ENCODE measurements around the gene RPL15. TPM values are rescaled to one million over a fixed set of nuclear protein-coding genes. Genes with fewer than 3 reads are reported as not detected.

Gene RPL15
- total and polyA plus RNA-seq, 2 of the 13 experiments (the other 11 are each of a cell fraction or from before 2014, with no cell fraction given): 1,297 to 3,693 TPM

DNA sequence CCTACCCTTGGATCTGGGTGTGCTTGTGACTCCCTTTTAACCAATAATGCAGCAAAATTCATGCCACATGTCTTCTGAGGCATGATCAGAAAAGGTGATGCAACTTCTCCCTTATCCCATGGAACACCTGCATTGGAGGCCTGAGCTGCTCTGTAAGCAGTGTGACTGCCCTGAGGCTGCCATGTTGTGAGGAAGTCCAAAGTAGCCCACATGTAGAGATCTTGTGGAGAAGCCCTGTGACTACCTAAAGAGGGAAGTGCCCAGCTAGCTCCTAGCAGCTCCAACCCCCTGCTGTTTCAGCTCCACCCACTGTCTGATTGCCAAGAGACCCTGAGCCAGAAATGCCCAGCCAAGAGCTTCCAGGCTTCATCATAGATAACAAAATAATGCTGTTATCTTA lies 21.8 kb downstream of the RPL15 start:
- BruUV-seq (replicated peaks): no TSS peak
- peaks cover 0 to 4% of the 10 kb centered on the region in 2 experiments; a peak in 2 of 5 replicates for H3K27me3 ChIP-seq (ENCODE audit: control insufficient read depth in 1 of 2, insufficient read depth in 2 of 2, low read length in 2 of 2)

DNA sequence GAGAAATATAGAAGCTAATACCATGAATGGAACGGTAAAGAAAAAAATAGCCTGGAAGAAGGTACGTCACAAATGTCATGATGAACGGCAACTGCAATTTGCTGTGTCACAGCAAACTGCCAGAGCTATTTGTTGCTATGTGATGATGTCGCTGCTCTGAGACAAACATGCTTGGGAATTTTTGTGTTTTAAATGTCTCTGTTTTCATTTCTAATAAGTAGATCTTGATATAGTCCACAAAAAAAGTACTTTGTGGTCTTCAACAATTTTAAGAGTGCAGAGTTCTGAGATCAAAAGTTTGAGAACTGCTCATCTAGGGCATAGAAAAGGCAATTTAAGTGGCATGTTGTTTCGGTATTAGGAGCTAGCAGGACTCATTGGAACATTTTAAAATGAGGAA lies 23.8 kb downstream of the RPL15 start:
- Histone ChIP-seq H3K27ac (ENCODE audit: extremely low read length, insufficient read depth, low read length) (no peak overlapping the region), H3K79me2 (ENCODE audit: insufficient read depth, low read length) (no peaks in the 10 kb centered on the region), H3K27me3 (ENCODE audit: control insufficient read depth in 1 of 2, insufficient read depth in 2 of 2, low read length in 2 of 2) (peaks cover 0 to 9% of the 10 kb centered on the region in 2 experiments; a peak in 2 of 5 replicates), H3K4me1 (ENCODE audit: insufficient read depth, low read length) (peaks cover 10% of the 10 kb centered on the region), H3K36me3 (replicated peaks in 1 of 2; ENCODE audit: control insufficient read depth in 1 of 2, insufficient read depth in 2 of 2, low read length in 2 of 2) (no peaks in the 10 kb centered on the region), H3K4me2 (ENCODE audit: low read depth, low read length) (no peak overlapping the region), H3K9me3 (ENCODE audit: low read length) (no peaks in the 10 kb centered on the region), H2AFZ (ENCODE audit: low read length) (no peak overlapping the region), H4K20me1 (ENCODE audit: insufficient read depth, low read length) (no peaks in the 10 kb centered on the region), H3K9ac (ENCODE audit: insufficient read depth, low read depth, low read length) (no peak overlapping the region), H3K4me3 (replicated peaks in 1 of 3; ENCODE audit: insufficient read depth in 1 of 3, low read depth in 2 of 3, low read length in 3 of 3) (no peak overlapping the region)
- CTCF ChIA-PET (ENCODE audit: low intra/inter-chr PET ratio, low total read pairs): no interaction called here
- FAIRE-seq: no peak
- no peak for TF ChIP-seq ZNF891 (CRISPR knock-in tag; IDR thresholded peaks at IDR 0.05)
- no peak for TF ChIP-seq DPF2 (CRISPR knock-in tag; IDR thresholded peaks at IDR 0.05; ENCODE audit: borderline replicate concordance, low read depth)
- no peak for TF ChIP-seq JDP2 (CRISPR knock-in tag; IDR thresholded peaks at IDR 0.05; ENCODE audit: borderline replicate concordance)
- no peak for TF ChIP-seq ZNF205 (CRISPR knock-in tag; IDR thresholded peaks at IDR 0.05)
- TF ChIP-seq JUN (CRISPR knock-in tag; IDR thresholded peaks at IDR 0.05): no peak
- TF ChIP-seq ZBTB21 (CRISPR knock-in tag; IDR thresholded peaks at IDR 0.05): no peak
- TF ChIP-seq SNAI1 (CRISPR knock-in tag; IDR thresholded peaks at IDR 0.05; ENCODE audit: borderline replicate concordance): no peak
- TF ChIP-seq KLF15 (CRISPR knock-in tag; IDR thresholded peaks at IDR 0.05; ENCODE audit: borderline replicate concordance): no peak
- TF ChIP-seq, protein P1, sequence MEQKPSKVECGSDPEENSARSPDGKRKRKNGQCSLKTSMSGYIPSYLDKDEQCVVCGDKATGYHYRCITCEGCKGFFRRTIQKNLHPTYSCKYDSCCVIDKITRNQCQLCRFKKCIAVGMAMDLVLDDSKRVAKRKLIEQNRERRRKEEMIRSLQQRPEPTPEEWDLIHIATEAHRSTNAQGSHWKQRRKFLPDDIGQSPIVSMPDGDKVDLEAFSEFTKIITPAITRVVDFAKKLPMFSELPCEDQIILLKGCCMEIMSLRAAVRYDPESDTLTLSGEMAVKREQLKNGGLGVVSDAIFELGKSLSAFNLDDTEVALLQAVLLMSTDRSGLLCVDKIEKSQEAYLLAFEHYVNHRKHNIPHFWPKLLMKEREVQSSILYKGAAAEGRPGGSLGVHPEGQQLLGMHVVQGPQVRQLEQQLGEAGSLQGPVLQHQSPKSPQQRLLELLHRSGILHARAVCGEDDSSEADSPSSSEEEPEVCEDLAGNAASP (CRISPR knock-in tag; IDR thresholded peaks at IDR 0.05; ENCODE audit: borderline replicate concordance): no peak
- TF ChIP-seq CBX5 (CRISPR knock-in tag; IDR thresholded peaks at IDR 0.05; ENCODE audit: borderline replicate concordance): no peak
- POLR2A ChIA-PET: interaction anchor here (1.8 kb wide), 1 partner anchor 24 kb away, joined by 11 read pairs; the partner anchor contains the start of genes NKIRAS1 and RPL15
- ATAC-seq: no peak
- WGBS (ENCODE audit: low lambda C conversion rate): 41% methylated on average over 5 of the region's 5 CpGs
- no peak for DNase-seq (ENCODE audit: low spot score)
- BruUV-seq (replicated peaks): no TSS peak
- in situ Hi-C loops (cut with HindIII; ENCODE audit: extremely low pct_ligation_motif_present, low pct_unique_long_range_greater_than_20kb) (no loop called here), intact Hi-C loops (cut with micrococcal nuclease; ENCODE audit: unreplicated experiment) (no loop called here)

More for the DNA sequence above, 21.8 kb downstream of the RPL15 start:
- FAIRE-seq (no peak), DNase-seq (ENCODE audit: low spot score) (no peak), ATAC-seq (no peak; the same call in 2 of the 3 replicates)
- in situ Hi-C loops (cut with HindIII; ENCODE audit: extremely low pct_ligation_motif_present, low pct_unique_long_range_greater_than_20kb): no loop called here
- no peak overlapping the region for H3K4me3 ChIP-seq (replicated peaks in 1 of 3; ENCODE audit: insufficient read depth in 1 of 3, low read depth in 2 of 3, low read length in 3 of 3)
- no peak for TF ChIP-seq ZNF496 (CRISPR knock-in tag; IDR thresholded peaks at IDR 0.05; ENCODE audit: insufficient replicate concordance)
- no peak for TF ChIP-seq PCBP2 (optimal IDR thresholded peaks at IDR 0.05; ENCODE audit: low read depth, low read length, poor library complexity, severe bottlenecking)
- TF ChIP-seq HNRNPK (IDR thresholded peaks at IDR 0.05; ENCODE audit: low read depth, low read length, poor library complexity, severe bottlenecking): no peak
- peak; percentile 21; the same call in 1 of the 2 replicates for TF ChIP-seq CEBPB (IDR thresholded peaks at IDR 0.05; ENCODE audit: borderline replicate concordance, low read depth, low read length)
- TF ChIP-seq SMYD3 (CRISPR knock-in tag; IDR thresholded peaks at IDR 0.05): no peak
- no peak for TF ChIP-seq ZNF652 (CRISPR knock-in tag; IDR thresholded peaks at IDR 0.05; ENCODE audit: borderline replicate concordance, low read depth)
- TF ChIP-seq ZNF644 (CRISPR knock-in tag; IDR thresholded peaks at IDR 0.05; ENCODE audit: low read depth): 0 out of 2 replicates have a peak, but pooled peaks have one; percentile 39
- TF ChIP-seq ZNF33A (CRISPR knock-in tag; IDR thresholded peaks at IDR 0.05; ENCODE audit: borderline replicate concordance): no peak
- no peak for TF ChIP-seq PLRG1 (conservative IDR thresholded peaks at IDR 0.05)
- no peak for TF ChIP-seq RBM22 (optimal IDR thresholded peaks at IDR 0.05; ENCODE audit: low read length)
- H3K9ac ChIP-seq (ENCODE audit: insufficient read depth, low read depth, low read length): no peak overlapping the region
- POLR2A ChIA-PET: interaction anchor here (1.3 kb wide), 1 partner anchor 21 kb away, joined by 5 read pairs; the partner anchor contains the start of genes NKIRAS1 and RPL15
- no peak overlapping the region for H2AFZ ChIP-seq (ENCODE audit: low read length)
- intact Hi-C loops (cut with micrococcal nuclease; ENCODE audit: unreplicated experiment): no loop called here
- CTCF ChIA-PET (ENCODE audit: low intra/inter-chr PET ratio, low total read pairs): no interaction called here
- no peak overlapping the region for H3K27ac ChIP-seq (ENCODE audit: extremely low read length, insufficient read depth, low read length)
- H3K4me1 ChIP-seq (ENCODE audit: insufficient read depth, low read length): peaks cover 2% of the 10 kb centered on the region; the same call in 1 of the 2 replicates
- H3K9me3 ChIP-seq (ENCODE audit: low read length): no peaks in the 10 kb centered on the region
- no peaks in the 10 kb centered on the region for H4K20me1 ChIP-seq (ENCODE audit: insufficient read depth, low read length)
- H3K36me3 ChIP-seq (replicated peaks in 1 of 2; ENCODE audit: control insufficient read depth in 1 of 2, insufficient read depth in 2 of 2, low read length in 2 of 2): no peaks in the 10 kb centered on the region
- no peak overlapping the region for H3K4me2 ChIP-seq (ENCODE audit: low read depth, low read length)
- H3K79me2 ChIP-seq (ENCODE audit: insufficient read depth, low read length): no peaks in the 10 kb centered on the region
